SU-DHL-6 (cell line): Measurements from ENCODE around the gene GALNT10.

Experiments
- CTCF ChIP-seq: fragments of 200-600 bp; sonication (generic); IDR thresholded peaks from one replicate; pipeline ENCODE4 v1.5.1; 2017; ENCODE audit warnings: antibody characterized with exemption, mild to moderate bottlenecking, low read length, moderate library complexity; ENCODE audit not compliant: insufficient read depth, poor library complexity, severe bottlenecking
- EZH2phosphoT487 ChIP-seq: fragments of 200-600 bp; sonication (generic), shearing (Covaris generic); conservative IDR thresholded peaks from 2 replicates; pipeline ENCODE4 v1.6.1; 2018; ENCODE audit warnings: mild to moderate bottlenecking, antibody characterized with exemption, low read length, moderate library complexity, mixed read lengths

DNA sequence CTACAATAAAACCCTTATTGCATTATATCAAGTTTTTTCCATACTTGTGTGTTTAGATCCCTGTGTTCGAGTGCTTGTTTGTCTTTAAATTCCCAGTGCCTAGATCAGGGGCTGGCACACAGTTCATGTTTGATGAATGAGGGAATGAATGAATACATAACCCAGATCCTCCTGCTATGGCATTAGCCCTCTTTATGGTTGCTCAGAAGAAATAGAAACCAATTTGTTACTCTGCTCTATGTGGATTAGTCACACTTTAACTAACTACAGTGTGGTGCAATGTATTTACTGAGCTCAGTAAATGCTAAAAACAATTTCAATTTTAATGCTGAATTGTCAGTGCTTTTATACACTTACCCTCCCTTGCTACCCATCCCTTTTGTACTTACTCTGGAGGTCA, 16.4 kb upstream of the GALNT10 start:
- TF ChIP-seq CTCF, result no peak
- TF ChIP-seq EZH2phosphoT487, result no peak
